GM23338 (cell line): Measurements from ENCODE around the gene FAM47E. TPM values are rescaled to one million over a fixed set of nuclear protein-coding genes. Genes with fewer than 3 reads are reported as not detected.

Source experiments
- ATAC-seq: fragments of 200-7000 bp; cut with Tn5 transposase; 3 replicates; pipeline ENCODE4 v1.9.1; 2020
- DNase-seq: peaks from one replicate; pipeline ENCODE4 v3.0.0-alpha.2; 2015; ENCODE audit warnings: low spot score
- H2AFZ ChIP-seq: fragments of 200-600 bp; sonication (generic); 2 replicates; pipeline ENCODE4 v1.8.0; 2016; ENCODE audit warnings: antibody characterized with exemption, mild to moderate bottlenecking, moderate library complexity
- H3F3A ChIP-seq: fragments of 200-600 bp; sonication (generic); replicated peaks from 2 replicates; pipeline ENCODE4 v1.8.0; 2017; ENCODE audit warnings: antibody characterized with exemption, mixed run types, low read depth
- H3K27ac ChIP-seq: fragments of 200-600 bp; sonication (generic); 2 replicates; pipeline ENCODE4 v1.6.1; 2016; ENCODE audit warnings: low read depth
- H3K27me3 ChIP-seq: fragments of 200-600 bp; sonication (generic); 2 replicates; pipeline ENCODE4 v1.8.0; 2016; ENCODE audit warnings: mild to moderate bottlenecking, mixed run types, moderate library complexity; ENCODE audit not compliant: insufficient read depth
- H3K36me3 ChIP-seq: fragments of 200-600 bp; sonication (generic); 2 replicates; pipeline ENCODE4 v1.8.0; 2016; ENCODE audit warnings: mild to moderate bottlenecking; ENCODE audit not compliant: insufficient read depth
- H3K4me1 ChIP-seq: fragments of 200-600 bp; sonication (generic); 2 replicates; pipeline ENCODE4 v1.8.0; 2016; ENCODE audit warnings: mild to moderate bottlenecking, moderate library complexity; ENCODE audit not compliant: insufficient read depth
- H3K4me2 ChIP-seq: fragments of 200-600 bp; sonication (generic); 2 replicates; pipeline ENCODE4 v1.7.1; 2017; ENCODE audit warnings: mixed run types
- H3K4me3 ChIP-seq: fragments of 200-600 bp; sonication (generic); 2 replicates; pipeline ENCODE4 v1.6.1; 2016; ENCODE audit warnings: mixed run types
- H3K79me2 ChIP-seq: fragments of 200-600 bp; sonication (generic); replicated peaks from 2 replicates; pipeline ENCODE4 v1.8.0; 2017; ENCODE audit warnings: mild to moderate bottlenecking; ENCODE audit not compliant: insufficient read depth
- H3K9me2 ChIP-seq: fragments of 200-600 bp; sonication (generic); 2 replicates; pipeline ENCODE4 v1.8.0; 2017; ENCODE audit not compliant: insufficient read depth
- H4K20me1 ChIP-seq: fragments of 200-600 bp; sonication (generic); replicated peaks from 2 replicates; pipeline ENCODE4 v1.8.0; 2017; ENCODE audit warnings: mild to moderate bottlenecking; ENCODE audit not compliant: insufficient read depth
- H3K27ac Mint-ChIP-seq: 2 replicates; pipeline ENCODE4 v1.8.0; 2020; ENCODE audit warnings: inconsistent platforms, mild to moderate bottlenecking, moderate library complexity, mixed read lengths
- H3K27me3 Mint-ChIP-seq: 3 replicates; pipeline ENCODE4 v1.8.0; 2022; ENCODE audit warnings: low read depth, mild to moderate bottlenecking, moderate library complexity, mixed read lengths, inconsistent platforms; ENCODE audit not compliant: insufficient read depth, poor library complexity
- H3K36me3 Mint-ChIP-seq: 3 replicates; pipeline ENCODE4 v1.8.0; 2021; ENCODE audit warnings: low read depth, mild to moderate bottlenecking, inconsistent platforms, moderate library complexity, mixed read lengths
- H3K4me1 Mint-ChIP-seq: 3 replicates; pipeline ENCODE4 v1.8.0; 2020; ENCODE audit warnings: mild to moderate bottlenecking, inconsistent platforms, mixed read lengths
- H3K4me3 Mint-ChIP-seq: 3 replicates; pipeline ENCODE4 v1.8.0; 2021; ENCODE audit warnings: moderate library complexity, mild to moderate bottlenecking, inconsistent platforms, mixed read lengths
- H3K9me3 Mint-ChIP-seq: 3 replicates; pipeline ENCODE4 v1.8.0; 2020; ENCODE audit warnings: moderate library complexity, mild to moderate bottlenecking, inconsistent platforms, mixed read lengths
- CREB1 ChIP-seq: fragments of 250-450 bp; sonication (Bioruptor Pico); IDR thresholded peaks from 2 replicates; pipeline ENCODE4 v1.5.0; 2020; ENCODE audit warnings: low read depth, mild to moderate bottlenecking, moderate library complexity
- CTCF ChIP-seq, 2 experiments: fragments of 200-600 bp in 1 of 2; sonication (generic) in 1 of 2; conservative IDR thresholded peaks; 2 replicates each; pipeline versions ENCODE4 v1.5.1 to v1.6.1; 2016 to 2017; ENCODE audit warnings: antibody characterized with exemption in 2 of 2, low read depth in 2 of 2, mild to moderate bottlenecking in 2 of 2, moderate library complexity in 1 of 2
- ETS1 ChIP-seq: IDR thresholded peaks from 2 replicates; pipeline ENCODE4 v1.6.1; 2016; ENCODE audit warnings: antibody characterized with exemption
- EZH2 ChIP-seq: fragments of 200-600 bp; sonication (generic); IDR thresholded peaks from one replicate; pipeline ENCODE4 v1.8.0; 2017; ENCODE audit warnings: antibody characterized with exemption, mild to moderate bottlenecking, low read depth; ENCODE audit not compliant: unreplicated experiment
- EZH2phosphoT487 ChIP-seq: fragments of 200-600 bp; sonication (generic); IDR thresholded peaks from one replicate; pipeline ENCODE4 v1.8.1; 2018; ENCODE audit warnings: antibody characterized with exemption; ENCODE audit not compliant: unreplicated experiment
- JUNB ChIP-seq: IDR thresholded peaks from one replicate; pipeline ENCODE4 v1.6.1; 2016; ENCODE audit warnings: antibody characterized with exemption; ENCODE audit not compliant: unreplicated experiment
- NANOG ChIP-seq: IDR thresholded peaks from 2 replicates; pipeline ENCODE4 v1.6.1; 2016; ENCODE audit warnings: antibody characterized with exemption, borderline replicate concordance
- POLR2AphosphoS5 ChIP-seq: IDR thresholded peaks from 2 replicates; pipeline ENCODE4 v1.6.1; 2016; ENCODE audit warnings: antibody characterized with exemption, low read depth
- REST ChIP-seq: IDR thresholded peaks from one replicate; pipeline ENCODE4 v1.6.1; 2018; ENCODE audit warnings: antibody characterized with exemption; ENCODE audit not compliant: unreplicated experiment
- STAT1 ChIP-seq: IDR thresholded peaks from one replicate; pipeline ENCODE4 v1.6.1; 2016; ENCODE audit warnings: antibody characterized with exemption; ENCODE audit not compliant: unreplicated experiment
- ZNF114 ChIP-seq: fragments of 250-450 bp; sonication (Bioruptor Pico); IDR thresholded peaks from 2 replicates; pipeline ENCODE4 v1.5.0; 2020; ENCODE audit warnings: mild to moderate bottlenecking, moderate library complexity
- ZNF331 ChIP-seq: fragments of 250-450 bp; sonication (Bioruptor Pico); IDR thresholded peaks from 2 replicates; pipeline ENCODE4 v1.5.0; 2020; ENCODE audit warnings: low read depth, mild to moderate bottlenecking, moderate library complexity
- ZNF462 ChIP-seq: fragments of 250-450 bp; sonication (Bioruptor Pico); IDR thresholded peaks from 2 replicates; pipeline ENCODE4 v1.5.0; 2020; ENCODE audit warnings: mild to moderate bottlenecking, moderate library complexity
- polyA plus RNA-seq: library from polyadenylated mRNA; unstranded; fragments of >200 nt; fragmentation: Nextera tagmentation; extraction: Ambion mirVana; gene quantifications from 2 replicates; pipeline ENCODE4 v1.2.1, GENCODE V29; 2016
- total RNA-seq: library from RNA; depleted of rRNA; stranded (reverse); fragments of >200 nt; shearing (Covaris generic); gene quantifications from 2 replicates; pipeline ENCODE4 v1.2.3, GENCODE V29; 2014

Gene FAM47E
- total and polyA plus RNA-seq, 2 experiments from 2014 or later, result 0.66 to 2.3 TPM

- H3K4me1 ChIP-seq, result peaks cover 6% of the 10 kb centered on the region; the same call in 1 of the 2 replicates
These were observed 5.4 kb downstream of the FAM47E start for GRCh38 chr4:76256968-76257367.

More at GRCh38 chr4:76256968-76257367, 5.4 kb downstream of the FAM47E start:
- H3K4me3 ChIP-seq, result no peak overlapping the region
- H4K20me1 ChIP-seq, result no peaks in the 10 kb centered on the region
- no peak overlapping the region for H2AFZ ChIP-seq
- no peak for TF ChIP-seq ZNF331
- no peak for TF ChIP-seq ZNF114
- TF ChIP-seq ETS1, result no peak
- TF ChIP-seq CREB1, result no peak
- no peak for TF ChIP-seq ZNF462
- no peak for TF ChIP-seq EZH2phosphoT487
- TF ChIP-seq EZH2, result no peak
- no peak for TF ChIP-seq POLR2AphosphoS5
- no peak for TF ChIP-seq CTCF (conservative IDR thresholded peaks at IDR 0.05; ENCODE audit: low read depth in 2 of 2)
- TF ChIP-seq STAT1, result no peak
- TF ChIP-seq NANOG, result no peak
- TF ChIP-seq JUNB, result no peak
- TF ChIP-seq REST, result no peak
- H3K36me3 ChIP-seq, result no peaks in the 10 kb centered on the region
- Mint-ChIP-seq H3K4me1 (no peaks in the 10 kb centered on the region), H3K4me3 (no peak overlapping the region), H3K9me3 (no peaks in the 10 kb centered on the region), H3K27ac (no peak overlapping the region), H3K27me3 (peaks cover 15% of the 10 kb centered on the region), H3K36me3 (no peaks in the 10 kb centered on the region)
- no peak overlapping the region for H3K27ac ChIP-seq
- peaks cover 6% of the 10 kb centered on the region; the same call in 1 of the 2 replicates for H3K9me2 ChIP-seq
- 0 out of 2 replicates have a peak, but pooled peaks cover 2% of the 10 kb centered on the region for H3F3A ChIP-seq
- no peaks in the 10 kb centered on the region for H3K79me2 ChIP-seq
- DNase-seq, result no peak
- ATAC-seq, result no peak
- H3K4me2 ChIP-seq, result no peak overlapping the region
- H3K27me3 ChIP-seq, result peaks cover 16% of the 10 kb centered on the region
